Measurements from ENCODE around the gene MCM7. TPM values are rescaled to one million over a fixed set of nuclear protein-coding genes. Genes with fewer than 3 reads are reported as not detected.

The MCM7 gene
- total and polyA plus RNA-seq, 10 of the 15 experiments (the other 5 are each of a cell fraction or from before 2014, with no cell fraction given), result 183 to 383 (median 244) TPM

DNA sequence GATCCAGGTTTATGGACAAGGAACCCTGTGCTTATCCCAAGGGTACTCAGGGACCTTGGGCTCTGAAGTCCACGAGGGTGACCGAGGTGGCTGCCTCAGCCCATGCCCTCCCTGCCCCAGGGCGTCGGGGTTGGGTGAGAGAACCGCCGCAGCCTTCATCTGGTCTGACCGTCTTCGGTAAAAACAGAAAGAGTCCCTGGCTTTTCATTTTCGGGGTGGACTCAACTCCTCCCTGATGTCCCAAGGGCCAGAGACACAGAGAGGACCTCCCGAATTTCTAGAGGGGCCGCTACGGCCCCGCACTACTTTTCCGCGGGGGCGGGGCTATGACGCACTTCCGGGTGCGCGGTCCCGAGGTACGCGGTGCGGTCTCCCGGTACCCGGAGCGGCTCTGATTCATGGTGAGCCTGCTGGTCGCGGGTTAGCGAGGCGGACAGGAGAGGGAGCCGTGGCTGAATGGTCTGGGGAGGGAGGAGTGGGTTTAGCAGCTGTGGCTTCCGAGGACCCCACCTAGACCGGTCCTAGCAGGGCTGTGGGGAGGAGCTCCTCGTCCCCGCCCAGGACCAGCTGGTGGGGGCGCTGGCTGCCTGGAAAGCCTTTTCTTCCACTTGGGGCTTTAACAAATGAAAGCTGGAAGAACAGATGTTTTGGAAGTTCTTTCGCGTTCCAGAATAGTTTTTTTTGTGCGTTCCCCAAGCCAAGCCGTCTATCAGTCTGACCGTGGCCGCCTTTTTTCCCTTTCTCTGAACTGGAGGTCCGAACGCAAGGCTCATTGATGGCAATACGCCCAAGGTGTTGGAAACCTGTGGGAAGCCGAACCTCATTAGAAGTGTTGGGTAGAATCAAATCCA, 51.5 kb downstream of the MCM7 start, which contains the start of gene ZSCAN21 (continued):
- TF ChIP-seq MLLT1 (IDR thresholded peaks at IDR 0.05) (peak; percentile 57), CREB1 (IDR thresholded peaks at IDR 0.05; ENCODE audit: low read depth) (peak; percentile 94), BCL3 (IDR thresholded peaks at IDR 0.05; ENCODE audit: borderline replicate concordance, insufficient read depth, low read depth, low read length, poor library complexity, severe bottlenecking) (no peak), ASH2L (IDR thresholded peaks at IDR 0.05; ENCODE audit: borderline replicate concordance, low read depth) (peak; percentile 91; the same call in 1 of the 2 replicates), MTA2 (IDR thresholded peaks at IDR 0.05; ENCODE audit: low read depth) (no peak), PRDM15 (CRISPR knock-in tag; IDR thresholded peaks at IDR 0.05) (no peak), RELA (IDR thresholded peaks at IDR 0.05; ENCODE audit: borderline replicate concordance, partially characterized antibody) (peak; percentile 55), POLR2AphosphoS5 (IDR thresholded peaks at IDR 0.05; ENCODE audit: low read length) (peak; percentile 91), POU2F2 (IDR thresholded peaks at IDR 0.05; ENCODE audit: borderline replicate concordance, low read depth, low read length) (peak; percentile 33; the same call in 1 of the 3 replicates), SREBF1 (IDR thresholded peaks at IDR 0.05; ENCODE audit: low read length) (no peak), E2F8 (IDR thresholded peaks at IDR 0.05; ENCODE audit: low read depth, partially characterized antibody) (peak; percentile 65)
- TF ChIP-seq, protein P1, sequence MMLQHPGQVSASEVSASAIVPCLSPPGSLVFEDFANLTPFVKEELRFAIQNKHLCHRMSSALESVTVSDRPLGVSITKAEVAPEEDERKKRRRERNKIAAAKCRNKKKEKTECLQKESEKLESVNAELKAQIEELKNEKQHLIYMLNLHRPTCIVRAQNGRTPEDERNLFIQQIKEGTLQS (IDR thresholded peaks at IDR 0.05; ENCODE audit: borderline replicate concordance, extremely low read depth, low read depth, low read length), result no peak
- TF ChIP-seq, protein P2, sequence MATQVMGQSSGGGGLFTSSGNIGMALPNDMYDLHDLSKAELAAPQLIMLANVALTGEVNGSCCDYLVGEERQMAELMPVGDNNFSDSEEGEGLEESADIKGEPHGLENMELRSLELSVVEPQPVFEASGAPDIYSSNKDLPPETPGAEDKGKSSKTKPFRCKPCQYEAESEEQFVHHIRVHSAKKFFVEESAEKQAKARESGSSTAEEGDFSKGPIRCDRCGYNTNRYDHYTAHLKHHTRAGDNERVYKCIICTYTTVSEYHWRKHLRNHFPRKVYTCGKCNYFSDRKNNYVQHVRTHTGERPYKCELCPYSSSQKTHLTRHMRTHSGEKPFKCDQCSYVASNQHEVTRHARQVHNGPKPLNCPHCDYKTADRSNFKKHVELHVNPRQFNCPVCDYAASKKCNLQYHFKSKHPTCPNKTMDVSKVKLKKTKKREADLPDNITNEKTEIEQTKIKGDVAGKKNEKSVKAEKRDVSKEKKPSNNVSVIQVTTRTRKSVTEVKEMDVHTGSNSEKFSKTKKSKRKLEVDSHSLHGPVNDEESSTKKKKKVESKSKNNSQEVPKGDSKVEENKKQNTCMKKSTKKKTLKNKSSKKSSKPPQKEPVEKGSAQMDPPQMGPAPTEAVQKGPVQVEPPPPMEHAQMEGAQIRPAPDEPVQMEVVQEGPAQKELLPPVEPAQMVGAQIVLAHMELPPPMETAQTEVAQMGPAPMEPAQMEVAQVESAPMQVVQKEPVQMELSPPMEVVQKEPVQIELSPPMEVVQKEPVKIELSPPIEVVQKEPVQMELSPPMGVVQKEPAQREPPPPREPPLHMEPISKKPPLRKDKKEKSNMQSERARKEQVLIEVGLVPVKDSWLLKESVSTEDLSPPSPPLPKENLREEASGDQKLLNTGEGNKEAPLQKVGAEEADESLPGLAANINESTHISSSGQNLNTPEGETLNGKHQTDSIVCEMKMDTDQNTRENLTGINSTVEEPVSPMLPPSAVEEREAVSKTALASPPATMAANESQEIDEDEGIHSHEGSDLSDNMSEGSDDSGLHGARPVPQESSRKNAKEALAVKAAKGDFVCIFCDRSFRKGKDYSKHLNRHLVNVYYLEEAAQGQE (IDR thresholded peaks at IDR 0.05; ENCODE audit: low read depth, low read length), result 0 out of 2 replicates have a peak, but pooled peaks have one; percentile 9
